NCI-H1092 treated with DMSO at 0.1 percent for 48 hours (cell line): ENCODE measurements around the gene GPR61.

Source experiments
- DNase-seq: peaks from one replicate; lab custom pipeline; 2025; lab: John Stamatoyannopoulos, UW

Gene GPR61

DNA sequence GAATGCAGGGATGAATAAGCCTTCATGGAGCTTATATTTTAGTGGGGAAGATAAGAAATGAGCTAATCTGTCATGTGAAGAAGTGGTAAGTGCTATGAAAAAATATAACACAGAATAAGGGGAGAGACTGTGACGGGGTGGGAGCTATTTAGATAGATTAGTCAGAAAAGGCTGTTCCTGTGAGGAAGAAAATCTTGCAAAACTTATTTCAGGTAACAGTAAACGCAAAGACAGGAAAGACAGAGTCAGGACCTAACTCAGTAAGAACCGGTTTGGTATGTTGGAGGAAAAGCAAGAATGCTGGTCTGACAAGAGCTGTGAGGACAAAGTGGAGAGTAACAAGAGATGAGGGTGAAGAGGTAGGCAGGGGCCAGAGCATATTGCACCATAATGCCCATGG, 30.7 kb downstream of the GPR61 start:
- DNase-seq: no peak

GRCh38 chr1:109573785-109574184, 34.1 kb downstream of the GPR61 start:
- no peak for DNase-seq

DNA sequence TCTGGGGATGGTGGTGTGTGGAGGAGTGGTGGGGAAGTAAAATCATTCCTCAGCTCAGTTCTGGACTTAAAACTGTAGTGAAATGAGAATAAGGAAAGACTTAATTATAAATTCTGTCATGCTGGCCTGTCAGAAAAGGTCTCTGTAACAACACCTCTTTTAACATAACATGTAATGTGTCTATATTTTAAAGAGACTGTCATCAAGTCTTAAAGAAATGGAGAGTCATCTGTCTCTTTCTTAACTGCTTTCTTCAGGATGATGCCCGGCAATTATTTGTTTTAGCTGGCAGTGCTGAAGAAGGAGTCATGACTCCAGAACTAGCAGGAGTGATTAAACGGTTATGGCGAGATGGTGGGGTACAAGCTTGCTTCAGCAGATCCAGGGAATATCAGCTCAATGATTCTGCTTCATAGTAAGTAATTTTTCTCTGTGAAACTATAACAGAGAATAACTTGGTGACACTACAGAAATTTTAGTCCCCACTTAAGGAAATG, 39.3 kb downstream of the GPR61 start:
- no peak for DNase-seq

GRCh38 chr1:109579491-109579890, 39.8 kb downstream of the GPR61 start:
- no peak for DNase-seq

- no peak for DNase-seq
These were observed 42.3 kb downstream of the GPR61 start for GRCh38 chr1:109582021-109582420.

DNA sequence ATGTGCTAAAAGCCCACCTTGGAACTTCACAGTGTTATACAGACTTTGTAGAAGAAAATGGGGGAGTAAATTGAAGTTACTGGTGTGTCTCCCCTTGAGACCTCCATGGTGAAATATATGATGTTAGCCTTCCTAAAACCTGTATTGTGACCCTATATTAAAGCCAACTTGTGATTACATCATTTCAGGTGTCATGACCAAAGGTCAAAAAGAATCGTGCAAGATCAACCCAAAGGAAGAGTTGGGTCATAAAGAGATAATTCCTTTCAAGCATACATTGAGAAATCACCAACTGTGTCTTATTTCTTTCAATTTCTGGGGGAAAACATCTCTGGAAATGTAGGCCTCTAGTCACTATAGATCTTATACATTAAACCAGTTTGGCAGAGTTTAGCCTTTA, 45.1 kb downstream of the GPR61 start:
- DNase-seq: no peak

DNA sequence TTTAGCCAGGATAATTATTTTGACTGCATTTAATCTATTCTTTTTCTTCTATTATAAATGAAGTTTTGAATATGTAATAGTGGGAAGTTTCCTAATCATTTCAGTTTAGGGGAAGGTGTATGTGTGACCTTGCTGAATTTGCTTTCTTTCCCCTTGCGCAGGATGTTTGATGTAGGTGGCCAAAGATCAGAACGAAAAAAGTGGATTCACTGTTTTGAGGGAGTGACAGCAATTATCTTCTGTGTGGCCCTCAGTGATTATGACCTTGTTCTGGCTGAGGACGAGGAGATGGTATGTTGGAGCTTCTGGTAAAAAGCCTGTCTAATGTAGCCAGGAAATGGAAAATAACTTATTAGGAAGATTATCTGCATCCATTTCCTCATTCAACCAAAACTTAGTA, 46.4 kb downstream of the GPR61 start:
- no peak for DNase-seq

DNA sequence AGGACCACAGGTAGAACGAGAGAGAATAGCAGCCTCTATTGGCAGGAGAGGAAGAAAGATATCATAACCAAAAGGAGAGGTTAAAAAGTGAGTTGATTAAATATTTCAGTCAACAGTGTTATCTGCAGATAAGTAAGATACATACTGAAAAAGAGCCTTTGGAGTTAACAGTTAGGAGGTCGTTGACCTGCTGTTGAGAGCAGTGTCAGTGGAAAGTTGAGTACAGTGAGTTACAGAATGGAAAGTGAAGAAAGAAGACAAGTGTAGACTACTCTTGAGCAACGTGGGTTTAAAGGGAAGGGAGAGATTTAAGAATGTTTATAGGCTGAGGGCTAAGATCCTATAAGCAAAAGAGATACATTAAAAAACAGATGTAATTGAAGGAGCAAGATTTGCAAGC, 49.5 kb downstream of the GPR61 start:
- DNase-seq: no peak

- DNase-seq: no peak
These were observed 50.0 kb downstream of the GPR61 start for GRCh38 chr1:109589679-109590078.

- DNase-seq: no peak
These were observed 53.2 kb downstream of the GPR61 start for GRCh38 chr1:109592916-109593315.

- DNase-seq: no peak
These were observed 55.9 kb downstream of the GPR61 start for GRCh38 chr1:109595531-109595930.
